Liver (tissue), 9 donors: ENCODE measurements around the gene ITGB2. TPM values are rescaled to one million over a fixed set of nuclear protein-coding genes. Genes with fewer than 3 reads are reported as not detected.

Experiments
- DNase-seq: peaks from one replicate; pipeline ENCODE4 v3.0.0-alpha.2; 2017; ENCODE audit warnings: low spot score
- H3K27ac ChIP-seq, 2 donors: one replicate each; pipeline ENCODE4 v1.7.0; 2013; ENCODE audit warnings: inconsistent platforms in 2 of 2, low read length in 2 of 2, control low read depth in 1 of 2, low read depth in 1 of 2, mild to moderate bottlenecking in 1 of 2
- H3K27me3 ChIP-seq, 4 donors: one replicate each; pipeline versions ENCODE4 v1.6.1 to v1.7.0; 2013; ENCODE audit warnings: low read length in 3 of 4, inconsistent platforms in 1 of 4, mild to moderate bottlenecking in 1 of 4, moderate library complexity in 1 of 4; ENCODE audit not compliant: control insufficient read depth in 4 of 4, insufficient read depth in 4 of 4
- H3K36me3 ChIP-seq, 4 donors: one replicate each; pipeline versions ENCODE4 v1.6.1 to v1.7.0; 2013; ENCODE audit warnings: low read length in 3 of 4, mild to moderate bottlenecking in 3 of 4, low read depth in 1 of 4, moderate library complexity in 1 of 4; ENCODE audit not compliant: control insufficient read depth in 4 of 4, insufficient read depth in 3 of 4
- H3K4me1 ChIP-seq, 4 donors: one replicate each; pipeline versions ENCODE4 v1.6.1 to v1.7.0; 2013; ENCODE audit warnings: low read length in 3 of 4, mild to moderate bottlenecking in 3 of 4, moderate library complexity in 1 of 4; ENCODE audit not compliant: control insufficient read depth in 4 of 4, insufficient read depth in 4 of 4
- H3K4me3 ChIP-seq, 3 donors: one replicate each; pipeline versions ENCODE4 v1.6.1 to v1.7.0; 2013; ENCODE audit warnings: low read length in 3 of 3, control low read depth in 1 of 3, low read depth in 1 of 3, mild to moderate bottlenecking in 1 of 3
- H3K9ac ChIP-seq, 2 donors: one replicate each; pipeline ENCODE4 v1.7.0; 2013; ENCODE audit warnings: low read length in 2 of 2, mild to moderate bottlenecking in 2 of 2, moderate library complexity in 2 of 2, control low read depth in 1 of 2, low read depth in 1 of 2
- H3K9me3 ChIP-seq, 4 donors: one replicate each; pipeline versions ENCODE4 v1.6.1 to v1.7.0; 2013; ENCODE audit warnings: low read length in 3 of 4; ENCODE audit not compliant: control insufficient read depth in 4 of 4
- ATF3 ChIP-seq: IDR thresholded peaks from 2 replicates; pipeline ENCODE4 v1.6.1; 2016; ENCODE audit warnings: antibody characterized with exemption
- CTCF ChIP-seq: fragments of 150-350 bp; IDR thresholded peaks from 2 replicates; pipeline ENCODE4 v1.5.1; 2017; ENCODE audit warnings: improper control_type of control experiment, low read depth, low read length; ENCODE audit not compliant: missing input control
- EGR1 ChIP-seq, 2 donors: IDR thresholded peaks; 2 replicates each; pipeline ENCODE4 v1.6.1; 2016 to 2018; ENCODE audit warnings: antibody characterized with exemption in 2 of 2, low read depth in 2 of 2
- FOXA1 ChIP-seq: IDR thresholded peaks from 2 replicates; pipeline ENCODE4 v1.6.1; 2016; ENCODE audit warnings: antibody characterized with exemption
- FOXA2 ChIP-seq: IDR thresholded peaks from 2 replicates; pipeline ENCODE4 v1.6.1; 2016; ENCODE audit warnings: antibody characterized with exemption
- GABPA ChIP-seq, 2 donors: IDR thresholded peaks in 1 of 2; conservative IDR thresholded peaks in 1 of 2; 2 replicates each; pipeline ENCODE4 v1.6.1; 2016; ENCODE audit warnings: antibody characterized with exemption in 2 of 2, mild to moderate bottlenecking in 1 of 2, moderate library complexity in 1 of 2
- HNF4A ChIP-seq, 2 donors: conservative IDR thresholded peaks; 2 replicates each; pipeline ENCODE4 v1.6.1; 2016; ENCODE audit warnings: antibody characterized with exemption in 2 of 2, mild to moderate bottlenecking in 2 of 2
- HNF4G ChIP-seq: IDR thresholded peaks from 2 replicates; pipeline ENCODE4 v1.6.1; 2016; ENCODE audit warnings: antibody characterized with exemption
- JUND ChIP-seq, 2 donors: IDR thresholded peaks; 2 replicates each; pipeline ENCODE4 v1.6.1; 2016; ENCODE audit warnings: antibody characterized with exemption in 2 of 2
- MAX ChIP-seq: IDR thresholded peaks from 2 replicates; pipeline ENCODE4 v1.6.1; 2016; ENCODE audit warnings: antibody characterized with exemption
- NR2F2 ChIP-seq: IDR thresholded peaks from 2 replicates; pipeline ENCODE4 v1.6.1; 2016; ENCODE audit warnings: antibody characterized with exemption
- RAD21 ChIP-seq, 2 donors: IDR thresholded peaks; 2 replicates each; pipeline ENCODE4 v1.6.1; 2016; ENCODE audit warnings: antibody characterized with exemption in 2 of 2, mild to moderate bottlenecking in 2 of 2
- REST ChIP-seq: IDR thresholded peaks from 2 replicates; pipeline ENCODE4 v1.6.1; 2016; ENCODE audit warnings: antibody characterized with exemption, mild to moderate bottlenecking
- RXRA ChIP-seq, 2 donors: IDR thresholded peaks; 2 replicates each; pipeline ENCODE4 v1.6.1; 2017 to 2018; ENCODE audit warnings: antibody characterized with exemption in 2 of 2, mild to moderate bottlenecking in 1 of 2
- SP1 ChIP-seq: IDR thresholded peaks from 2 replicates; pipeline ENCODE4 v1.6.1; 2018; ENCODE audit warnings: antibody characterized with exemption, mild to moderate bottlenecking
- TAF1 ChIP-seq: conservative IDR thresholded peaks from 2 replicates; pipeline ENCODE4 v1.6.1; 2016; ENCODE audit warnings: antibody characterized with exemption, mild to moderate bottlenecking
- YY1 ChIP-seq: IDR thresholded peaks from 2 replicates; pipeline ENCODE4 v1.6.1; 2016; ENCODE audit warnings: antibody characterized with exemption, mild to moderate bottlenecking
- ZBTB33 ChIP-seq: IDR thresholded peaks from 2 replicates; pipeline ENCODE4 v1.6.1; 2016; ENCODE audit warnings: antibody characterized with exemption
- WGBS: extraction: QIAGEN DNeasy Blood & Tissue Kit; methylation state at CpG from one replicate; pipeline ENCODE4 v1.1.7; 2013; 5-methylcytosine and 5-hydroxymethylcytosine counted together
- polyA plus RNA-seq, 2 donors: library from polyadenylated mRNA; stranded (reverse) in 1 of 2; unstranded in 1 of 2; fragments of 200-250 nt in 1 of 2; fragments of >200 nt in 1 of 2; fragmentation: Nextera tagmentation in 1 of 2; extraction: Ambion mirVana in 1 of 2; gene quantifications; one replicate each; pipeline versions ENCODE4 v1.2.1 to v1.2.3, GENCODE V29; 2013 to 2015
- total RNA-seq, 2 donors: library from RNA; depleted of rRNA; stranded (reverse); fragments of >200 nt; gene quantifications; one replicate each; pipeline ENCODE4 v1.2.3, GENCODE V29; 2014
- donor health status: healthy.
- donor health status: healthy.
- donor health status: healthy.
- donor health status: healthy.
- donor health status: healthy.

ITGB2 gene
- total and polyA plus RNA-seq, 4 donors: 9.6 to 50.6 (median 28.7) TPM

- 90% methylated on average over 15 of the region's 15 CpGs for WGBS
Measured at GRCh38 chr21:44891631-44892031, 29.1 kb downstream of the ITGB2 start.

More at GRCh38 chr21:44891631-44892031, 29.1 kb downstream of the ITGB2 start:
- DNase-seq: no peak
- H3K4me1 ChIP-seq: peaks cover 15 to 51% (median 33%) of the 10 kb centered on the region in 4 donors
- no peaks in the 10 kb centered on the region for H3K9me3 ChIP-seq
- H3K4me3 ChIP-seq: no peak overlapping the region
- no peaks in the 10 kb centered on the region for H3K36me3 ChIP-seq
- H3K9ac ChIP-seq: no peak overlapping the region
- no peaks in the 10 kb centered on the region for H3K27me3 ChIP-seq
- H3K27ac ChIP-seq: no peak overlapping the region
- TF ChIP-seq HNF4G (no peak), GABPA (IDR thresholded peaks at IDR 0.05 in 1 of 2, conservative IDR thresholded peaks at IDR 0.05 in 1 of 2) (no peak), CTCF (no peak), ATF3 (no peak), RXRA (IDR thresholded peaks at IDR 0.05) (no peak), RAD21 (IDR thresholded peaks at IDR 0.05) (no peak), ZBTB33 (no peak), MAX (no peak), FOXA1 (no peak), FOXA2 (no peak), NR2F2 (no peak), SP1 (no peak), JUND (IDR thresholded peaks at IDR 0.05) (no peak), REST (no peak), EGR1 (IDR thresholded peaks at IDR 0.05; ENCODE audit: low read depth in 2 of 2) (no peak), HNF4A (conservative IDR thresholded peaks at IDR 0.05) (no peak), YY1 (no peak), TAF1 (no peak)
